Vagina (tissue), 2 donors: ENCODE results near the gene MYLK. TPM values are rescaled to one million over a fixed set of nuclear protein-coding genes. Genes with fewer than 3 reads are reported as not detected.
"Not testable (repeated sequence)": the region's sequence is repeated elsewhere in the genome, so short reads cannot be mapped to it uniquely, and the experiment has no call there.

ENCODE experiments used
- DNase-seq, 2 donors: peaks; one replicate each; pipeline ENCODE4 v3.0.0-alpha.2; 2017; ENCODE audit errors: extremely low spot score in 2 of 2
- H3K27ac ChIP-seq: fragments of 200-600 bp; sonication (generic); one replicate; pipeline ENCODE4 v1.5.1; 2019
- H3K27me3 ChIP-seq: fragments of 200-600 bp; sonication (generic); one replicate; pipeline ENCODE4 v1.5.1; 2019
- H3K36me3 ChIP-seq, 2 donors: fragments of 200-600 bp; sonication (generic); one replicate each; pipeline ENCODE4 v1.5.1; 2017 to 2019
- H3K4me1 ChIP-seq: fragments of 200-600 bp; sonication (generic); one replicate; pipeline ENCODE4 v1.5.1; 2019
- H3K4me3 ChIP-seq, 2 donors: fragments of 200-600 bp; sonication (generic); 1 replicate in 1 of 2; 2 replicates in 1 of 2; pipeline ENCODE4 v1.5.1; 2016 to 2019
- H3K9me3 ChIP-seq: fragments of 200-600 bp; sonication (generic); one replicate; pipeline ENCODE4 v1.5.1; 2019
- POLR2A ChIP-seq, 2 donors: fragments of 450-650 bp; IDR thresholded peaks; one replicate each; pipeline ENCODE4 v1.6.1; 2017; ENCODE audit warnings: antibody characterized with exemption in 2 of 2, mild to moderate bottlenecking in 2 of 2, moderate library complexity in 2 of 2
- POLR2AphosphoS5 ChIP-seq, 2 donors: sonication (generic); formaldehyde crosslinking; IDR thresholded peaks; one replicate each; pipeline ENCODE4 v1.9.0; 2017; ENCODE audit warnings: antibody characterized with exemption in 2 of 2, mild to moderate bottlenecking in 2 of 2, low read depth in 1 of 2; ENCODE audit not compliant: insufficient read depth in 1 of 2
- intact Hi-C: fragments of 100-400 bp; cut with DNase I; formaldehyde crosslinking; loops from one replicate; pipeline ENCODE4 v1.15.1; 2023
- total RNA-seq: library from RNA; depleted of rRNA; stranded (reverse); fragments of >200 nt; gene quantifications from one replicate; pipeline ENCODE4 v1.2.3, GENCODE V29; 2016
- TF ChIP-seq, protein P1 (sequence below), 3 experiments: fragments of 450-650 bp in 2 of 3; fragments of 200-600 bp in 1 of 3; sonication (generic) in 1 of 3; IDR thresholded peaks; one replicate each; pipeline ENCODE4 v1.5.1; 2017 to 2019; ENCODE audit warnings: antibody characterized with exemption in 3 of 3, mild to moderate bottlenecking in 2 of 3, moderate library complexity in 2 of 3

The MYLK gene
- total RNA-seq, 1 donor from 2014 or later = 352 TPM

DNA sequence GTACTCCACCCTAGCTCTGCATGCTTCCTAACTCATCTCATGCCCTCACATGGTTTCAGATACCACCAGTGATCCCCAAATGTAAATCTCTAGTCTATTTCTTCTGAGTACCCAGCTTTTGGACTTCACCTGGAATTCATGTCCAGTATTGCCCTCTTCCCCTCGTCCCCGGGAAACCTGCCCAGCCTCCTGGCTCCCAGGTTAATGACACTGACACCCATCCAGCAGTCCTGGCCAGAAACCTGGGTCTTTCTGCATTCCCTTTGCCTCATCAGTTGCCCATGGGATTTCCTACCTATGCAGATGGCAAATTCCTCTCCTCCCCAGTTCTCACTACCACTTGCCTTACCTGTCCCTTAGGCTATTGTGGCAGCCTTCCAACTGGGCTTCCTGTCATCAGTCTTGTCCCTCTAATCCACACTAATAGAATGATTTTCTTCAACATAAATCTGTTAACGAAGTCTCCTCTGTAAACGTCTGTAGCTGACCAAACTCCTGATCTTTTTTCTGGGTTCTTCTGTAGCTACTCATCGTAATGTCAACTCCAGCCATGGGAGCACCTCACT lies 15.3 kb upstream of the MYLK start:
- no peak overlapping the region for H3K4me3 ChIP-seq
- intact Hi-C loops = no loop called here
- no peaks in the 10 kb centered on the region for H3K9me3 ChIP-seq
- H3K27me3 ChIP-seq = no peaks in the 10 kb centered on the region
- TF ChIP-seq POLR2AphosphoS5 (IDR thresholded peaks at IDR 0.05; ENCODE audit: insufficient read depth in 1 of 2, low read depth in 1 of 2) = no peak
- no peak for TF ChIP-seq POLR2A (IDR thresholded peaks at IDR 0.05)
- TF ChIP-seq, protein P1, sequence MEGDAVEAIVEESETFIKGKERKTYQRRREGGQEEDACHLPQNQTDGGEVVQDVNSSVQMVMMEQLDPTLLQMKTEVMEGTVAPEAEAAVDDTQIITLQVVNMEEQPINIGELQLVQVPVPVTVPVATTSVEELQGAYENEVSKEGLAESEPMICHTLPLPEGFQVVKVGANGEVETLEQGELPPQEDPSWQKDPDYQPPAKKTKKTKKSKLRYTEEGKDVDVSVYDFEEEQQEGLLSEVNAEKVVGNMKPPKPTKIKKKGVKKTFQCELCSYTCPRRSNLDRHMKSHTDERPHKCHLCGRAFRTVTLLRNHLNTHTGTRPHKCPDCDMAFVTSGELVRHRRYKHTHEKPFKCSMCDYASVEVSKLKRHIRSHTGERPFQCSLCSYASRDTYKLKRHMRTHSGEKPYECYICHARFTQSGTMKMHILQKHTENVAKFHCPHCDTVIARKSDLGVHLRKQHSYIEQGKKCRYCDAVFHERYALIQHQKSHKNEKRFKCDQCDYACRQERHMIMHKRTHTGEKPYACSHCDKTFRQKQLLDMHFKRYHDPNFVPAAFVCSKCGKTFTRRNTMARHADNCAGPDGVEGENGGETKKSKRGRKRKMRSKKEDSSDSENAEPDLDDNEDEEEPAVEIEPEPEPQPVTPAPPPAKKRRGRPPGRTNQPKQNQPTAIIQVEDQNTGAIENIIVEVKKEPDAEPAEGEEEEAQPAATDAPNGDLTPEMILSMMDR (IDR thresholded peaks at IDR 0.05) = no peak
- H3K36me3 ChIP-seq = no peaks in the 10 kb centered on the region
- no peaks in the 10 kb centered on the region for H3K4me1 ChIP-seq
- DNase-seq = no peak
- H3K27ac ChIP-seq = no peak overlapping the region

GRCh38 chr3:123893012-123893411 lies 8.9 kb upstream of the MYLK start:
- Histone ChIP-seq H3K36me3 (no peaks in the 10 kb centered on the region), H3K4me3 (no peak overlapping the region), H3K9me3 (peaks cover 4% of the 10 kb centered on the region), H3K27ac (no peak overlapping the region), H3K4me1 (no peaks in the 10 kb centered on the region), H3K27me3 (no peaks in the 10 kb centered on the region)
- no peak for TF ChIP-seq POLR2AphosphoS5 (IDR thresholded peaks at IDR 0.05; ENCODE audit: insufficient read depth in 1 of 2, low read depth in 1 of 2)
- no peak for TF ChIP-seq POLR2A (IDR thresholded peaks at IDR 0.05)
- TF ChIP-seq, protein P1 (IDR thresholded peaks at IDR 0.05) = no peak
- intact Hi-C loops = no loop called here
- DNase-seq = no peak

GRCh38 chr3:123892195-123892594 lies 8.1 kb upstream of the MYLK start:
- Histone ChIP-seq H3K27me3 (no peaks in the 10 kb centered on the region), H3K36me3 (no peaks in the 10 kb centered on the region), H3K9me3 (peaks cover 4% of the 10 kb centered on the region), H3K4me1 (no peaks in the 10 kb centered on the region), H3K4me3 (no peak overlapping the region), H3K27ac (no peak overlapping the region)
- TF ChIP-seq, protein P1 (IDR thresholded peaks at IDR 0.05) = no peak
- no peak for TF ChIP-seq POLR2A (IDR thresholded peaks at IDR 0.05)
- no peak for TF ChIP-seq POLR2AphosphoS5 (IDR thresholded peaks at IDR 0.05; ENCODE audit: insufficient read depth in 1 of 2, low read depth in 1 of 2)
- no peak for DNase-seq
- intact Hi-C loops = no loop called here

GRCh38 chr3:123890991-123891390 lies 6.9 kb upstream of the MYLK start:
- intact Hi-C loops = not testable (repeated sequence)

DNA sequence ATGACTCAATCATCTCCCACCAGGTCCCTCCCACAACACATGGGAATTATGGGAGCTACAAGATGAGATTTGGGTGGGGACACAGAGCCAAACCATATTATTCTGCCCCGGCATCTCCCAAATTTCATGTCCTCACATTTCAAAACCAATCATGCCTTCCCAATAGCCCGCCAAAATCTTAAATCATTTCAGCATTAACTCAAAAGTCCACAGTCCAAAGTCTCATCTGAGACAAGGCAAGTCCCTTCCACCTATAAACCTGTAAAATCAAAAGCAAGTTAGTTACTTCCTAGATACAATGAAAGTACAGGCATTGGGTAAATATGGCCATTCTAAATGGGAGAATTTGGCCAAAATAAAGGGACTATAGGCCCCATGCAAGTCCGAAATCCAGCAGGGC lies 6.0 kb upstream of the MYLK start:
- H3K27me3 ChIP-seq, H3K27ac ChIP-seq, H3K9me3 ChIP-seq, H3K4me1 ChIP-seq, intact Hi-C loops, DNase-seq, H3K36me3 ChIP-seq, H3K4me3 ChIP-seq: not testable (repeated sequence)

More at GRCh38 chr3:123890991-123891390, 6.9 kb upstream of the MYLK start:
- H3K4me1 ChIP-seq, H3K4me3 ChIP-seq, DNase-seq, H3K9me3 ChIP-seq, H3K27me3 ChIP-seq, H3K36me3 ChIP-seq, H3K27ac ChIP-seq: not testable (repeated sequence)

- TF ChIP-seq, protein P1 (IDR thresholded peaks at IDR 0.05) = no peak
- no peak for TF ChIP-seq POLR2AphosphoS5 (IDR thresholded peaks at IDR 0.05; ENCODE audit: insufficient read depth in 1 of 2, low read depth in 1 of 2)
- TF ChIP-seq POLR2A (IDR thresholded peaks at IDR 0.05) = no peak
- no peaks in the 10 kb centered on the region for H3K36me3 ChIP-seq
- H3K27me3 ChIP-seq = no peaks in the 10 kb centered on the region
- intact Hi-C loops = no loop called here
- H3K9me3 ChIP-seq = no peaks in the 10 kb centered on the region
- H3K4me3 ChIP-seq = no peak overlapping the region
- H3K4me1 ChIP-seq = peaks cover 10% of the 10 kb centered on the region
- H3K27ac ChIP-seq = no peak overlapping the region
- DNase-seq = no peak
Observed at GRCh38 chr3:123884993-123885392, 861 bp upstream of the MYLK start.
